ENCODE measurements around the gene CUL9. TPM values are rescaled to one million over a fixed set of nuclear protein-coding genes. Genes with fewer than 3 reads are reported as not detected.

Gene CUL9
- total RNA-seq, 1 experiment from 2014 or later = 15.2 TPM

DNA sequence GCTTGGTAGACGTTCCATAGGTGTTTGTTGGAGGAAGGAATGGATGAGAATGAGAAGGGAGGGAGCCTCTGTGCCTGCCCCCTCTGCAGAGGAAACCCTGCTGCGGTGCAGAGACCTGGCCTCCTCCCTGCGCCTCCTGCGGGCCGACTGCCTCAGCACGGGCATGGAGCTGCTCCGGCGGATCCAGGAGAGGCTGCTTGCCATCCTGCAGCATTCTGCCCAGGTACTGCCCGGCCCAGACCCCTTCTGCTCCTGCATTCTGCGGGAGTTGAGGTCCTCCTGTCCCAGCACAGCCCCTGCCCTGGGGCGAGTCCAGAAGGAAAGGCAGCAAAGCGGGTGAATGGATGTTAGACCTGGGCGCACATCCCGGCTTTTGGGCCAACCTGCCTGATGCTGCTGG, 41.2 kb downstream of the CUL9 start:
- H3K79me2 ChIP-seq (ENCODE audit: insufficient read depth, low read length) = no peaks in the 10 kb centered on the region
- no peak overlapping the region for H2BK20ac ChIP-seq (ENCODE audit: low read depth, low read length, poor library complexity, severe bottlenecking)
- H3K14ac ChIP-seq (ENCODE audit: insufficient read depth, low read length) = no peak overlapping the region
- H3K9me3 ChIP-seq (ENCODE audit: control insufficient read depth, low read depth, low read length) = no peaks in the 10 kb centered on the region
- no peak overlapping the region for H4K8ac ChIP-seq (replicated peaks; ENCODE audit: insufficient read length, low read depth, low read length)
- no peak overlapping the region for H2BK12ac ChIP-seq (ENCODE audit: insufficient read length, low read depth, low read length)
- peak overlapping the region in 2 of 3 experiments; percentile 30 to 66; a peak in 2 of 7 replicates for H3K27ac Mint-ChIP-seq
- no peaks in the 10 kb centered on the region for H4K20me1 ChIP-seq (ENCODE audit: control insufficient read depth, insufficient read depth, insufficient read length)
- no peak overlapping the region for H2BK120ac ChIP-seq (ENCODE audit: low read depth, low read length, poor library complexity, severe bottlenecking)
- no peaks in the 10 kb centered on the region for H3K23me2 ChIP-seq (ENCODE audit: insufficient read length, low read depth, low read length, poor library complexity, severe bottlenecking)
- no peak overlapping the region for H3K18ac ChIP-seq (ENCODE audit: insufficient read length, low read depth, low read length)
- DNase-seq = no peak
- H2BK15ac ChIP-seq (ENCODE audit: low read depth, low read length) = no peak overlapping the region
- peaks cover under 1 to 10% of the 10 kb centered on the region in 2 experiments; a peak in 3 of 4 replicates for H3K4me1 Mint-ChIP-seq
- no peak overlapping the region for H4K5ac ChIP-seq (ENCODE audit: insufficient read length, low read depth, low read length)
- no peak overlapping the region for H3K9ac ChIP-seq (ENCODE audit: extremely low read depth, insufficient read length, low read length)
- H3K27me3 Mint-ChIP-seq (ENCODE audit: low read depth) = peaks cover 2% of the 10 kb centered on the region; the same call in 1 of the 2 replicates
- H3K4ac ChIP-seq (ENCODE audit: low read depth, low read length) = no peak overlapping the region
- no peaks in the 10 kb centered on the region for H3K9me3 Mint-ChIP-seq
- no peaks in the 10 kb centered on the region for H3K27me3 ChIP-seq (ENCODE audit: insufficient read depth, low read length)
- no CpG with 5 or more reads among the region's 14 CpGs for WGBS (ENCODE audit: extremely low coverage, insufficient read length, low lambda C conversion rate)
- no peak overlapping the region for H3K27ac ChIP-seq (ENCODE audit: insufficient read length, low read depth, low read length)
- H2AK5ac ChIP-seq (ENCODE audit: insufficient read length, low read length) = no peak overlapping the region
- no peak for TF ChIP-seq CTCF (conservative IDR thresholded peaks at IDR 0.05)
- H3T11ph ChIP-seq (ENCODE audit: low read length) = no peak overlapping the region
- H3K4me3 Mint-ChIP-seq = no peak overlapping the region
- no peaks in the 10 kb centered on the region for H3K4me1 ChIP-seq (ENCODE audit: insufficient read depth, low read length)
- H3K79me1 ChIP-seq (ENCODE audit: insufficient read depth, low read depth, low read length, poor library complexity, severe bottlenecking) = no peaks in the 10 kb centered on the region
- H2BK5ac ChIP-seq (ENCODE audit: insufficient read length, low read length) = no peak overlapping the region
- peaks cover 9 to 36% (median 19%) of the 10 kb centered on the region in 3 experiments for H3K36me3 Mint-ChIP-seq (ENCODE audit: insufficient read depth in 1 of 3, low read depth in 3 of 3)
- no peak overlapping the region for H4K91ac ChIP-seq (ENCODE audit: insufficient read length, low read depth, low read length)
- H3K56ac ChIP-seq (ENCODE audit: insufficient read length, low read depth, low read length) = no peak overlapping the region
- H3K4me2 ChIP-seq (ENCODE audit: insufficient read depth, insufficient read length, low read length) = no peak overlapping the region
- H3K23ac ChIP-seq (ENCODE audit: insufficient read length, low read depth, low read length) = no peak overlapping the region
- H2AFZ ChIP-seq (ENCODE audit: low read length) = no peak overlapping the region
